ENCODE measurements around the gene PLEKHJ1.
A peak's percentile ranks its signal among the peaks of the same experiment; 100 is the strongest.

PLEKHJ1 gene

DNA sequence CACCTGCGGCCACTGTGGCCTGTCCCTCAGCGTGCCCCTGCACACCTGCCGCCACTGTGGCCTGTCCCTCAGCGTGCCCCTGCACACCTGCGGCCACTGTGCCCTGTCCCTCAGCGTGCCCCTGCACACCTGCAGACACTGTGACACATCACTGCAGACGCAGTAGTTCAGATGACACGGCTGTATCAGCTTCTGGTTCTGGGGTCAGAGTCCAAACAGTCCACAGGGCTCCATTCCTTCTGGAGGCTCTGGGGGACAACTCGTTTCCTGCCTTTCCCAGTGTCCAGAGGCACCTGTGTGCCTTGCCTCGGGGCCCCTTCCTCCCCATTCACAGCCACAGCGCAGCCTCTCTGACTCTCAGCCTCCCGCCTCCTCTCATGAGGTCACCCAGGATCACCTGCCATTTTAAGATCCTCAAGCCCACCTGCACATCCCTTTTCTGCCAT, 6.0 kb upstream of the PLEKHJ1 start:
- DNase-seq (ENCODE audit: low read depth, low spot score), result no peak
- Histone ChIP-seq H3K27me3 (ENCODE audit: control insufficient read depth, insufficient read depth, low read length) (no peaks in the 10 kb centered on the region), H3K9me3 (ENCODE audit: control insufficient read depth, insufficient read depth, low read length) (no peaks in the 10 kb centered on the region), H3K27ac (ENCODE audit: low read length) (no peak overlapping the region), H3K4me3 (ENCODE audit: low read length) (no peak overlapping the region), H3K36me3 (ENCODE audit: control insufficient read depth, insufficient read depth, low read length) (peaks cover 35% of the 10 kb centered on the region), H3K4me1 (ENCODE audit: control insufficient read depth, insufficient read depth, low read length) (no peaks in the 10 kb centered on the region; the same call in 1 of the 2 replicates)
- WGBS (ENCODE audit: insufficient coverage, insufficient read length), result no CpG with 5 or more reads among the region's 12 CpGs

GRCh38 chr19:2240881-2241760, 5.0 kb upstream of the PLEKHJ1 start:
- no peaks in the 10 kb centered on the region for H3K27me3 ChIP-seq (ENCODE audit: control insufficient read depth, insufficient read depth, low read length)
- H3K36me3 ChIP-seq (ENCODE audit: control insufficient read depth, insufficient read depth, low read length), result peaks cover 26% of the 10 kb centered on the region
- no peaks in the 10 kb centered on the region; the same call in 1 of the 2 replicates for H3K4me1 ChIP-seq (ENCODE audit: control insufficient read depth, insufficient read depth, low read length)
- DNase-seq (ENCODE audit: low read depth, low spot score), result no peak
- WGBS (ENCODE audit: insufficient coverage, insufficient read length), result no CpG with 5 or more reads among the region's 41 CpGs
- no peak overlapping the region for H3K4me3 ChIP-seq (ENCODE audit: low read length)
- no peak overlapping the region for H3K27ac ChIP-seq (ENCODE audit: low read length)
- no peaks in the 10 kb centered on the region for H3K9me3 ChIP-seq (ENCODE audit: control insufficient read depth, insufficient read depth, low read length)

DNA sequence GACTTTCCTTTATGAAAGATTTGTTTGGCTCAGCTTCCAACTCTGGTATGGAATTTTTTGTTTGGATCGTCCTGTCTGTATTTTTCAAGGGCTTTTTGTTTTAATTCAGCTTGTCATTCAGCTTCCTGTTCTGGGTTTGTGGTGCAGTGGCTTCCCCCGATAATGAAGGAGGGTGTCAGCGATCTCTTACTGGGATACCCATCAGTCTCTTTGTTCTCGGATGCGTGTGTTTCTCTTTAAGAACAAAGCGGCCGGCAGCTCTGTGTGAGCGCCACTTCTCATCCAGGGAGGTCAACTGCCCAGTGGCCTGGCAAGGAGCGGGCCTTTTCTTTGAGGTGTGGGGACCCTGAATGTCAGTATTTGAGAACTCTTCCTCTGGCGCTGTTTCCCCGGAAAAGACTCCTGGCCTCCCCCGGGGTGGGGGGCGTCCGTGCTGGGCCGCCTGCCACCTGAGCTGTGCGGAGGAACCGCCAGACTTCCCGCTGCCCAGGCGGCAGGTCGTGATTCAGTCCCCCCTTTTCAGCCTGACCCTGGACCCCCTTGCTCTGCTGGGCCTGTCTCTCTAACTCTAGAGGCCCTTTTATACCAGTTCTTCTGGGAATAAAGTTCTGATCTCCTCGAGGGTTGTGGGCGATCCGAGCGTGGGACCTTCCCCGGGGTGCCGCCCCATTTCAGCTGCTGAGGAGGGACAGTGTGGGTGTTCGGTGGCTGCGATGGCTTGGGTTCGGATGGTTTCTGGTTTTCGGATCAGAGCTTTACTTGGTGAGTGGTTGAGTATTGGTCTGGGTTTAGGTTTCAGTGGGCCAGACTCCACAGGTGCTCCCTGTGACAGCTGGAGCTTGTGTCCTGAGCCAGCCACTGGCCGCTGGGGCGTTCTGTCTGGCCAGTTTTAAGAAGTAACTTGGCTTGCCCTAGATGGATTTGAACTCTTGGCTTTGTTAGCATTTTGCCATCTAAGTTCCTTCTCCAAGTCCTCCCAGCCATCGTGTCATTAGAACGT, 3.9 kb upstream of the PLEKHJ1 start:
- Histone ChIP-seq H3K4me3 (ENCODE audit: low read length) (no peak overlapping the region), H3K36me3 (ENCODE audit: control insufficient read depth, insufficient read depth, low read length) (peaks cover 17% of the 10 kb centered on the region)
- DNase-seq (ENCODE audit: low read depth, low spot score), result no peak

DNA sequence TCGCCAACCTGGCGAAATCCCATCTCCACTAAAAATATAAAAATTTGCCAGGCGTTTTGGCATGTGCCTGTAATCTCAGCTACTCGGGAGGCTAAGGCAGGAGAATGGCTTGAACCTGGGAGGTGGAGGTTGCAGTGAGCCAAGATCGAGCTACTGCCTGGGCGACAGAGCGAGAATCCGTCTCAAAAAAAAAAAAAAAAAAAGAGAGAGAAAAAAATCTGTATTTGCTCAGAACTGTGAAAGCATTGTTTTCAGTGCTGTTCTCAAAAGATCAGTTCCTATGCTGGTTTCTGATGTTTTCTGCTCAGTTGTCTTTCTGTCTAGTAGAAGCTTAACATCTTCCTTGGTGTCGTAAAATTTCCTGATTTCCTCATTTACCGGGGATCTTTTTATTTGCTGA, 3.0 kb upstream of the PLEKHJ1 start:
- H3K27ac ChIP-seq (ENCODE audit: low read length), result no peak overlapping the region
- no CpG with 5 or more reads among the region's 10 CpGs for WGBS (ENCODE audit: insufficient coverage, insufficient read length)
- H3K27me3 ChIP-seq (ENCODE audit: control insufficient read depth, insufficient read depth, low read length), result no peaks in the 10 kb centered on the region
- H3K9me3 ChIP-seq (ENCODE audit: control insufficient read depth, insufficient read depth, low read length), result no peaks in the 10 kb centered on the region
- DNase-seq (ENCODE audit: low read depth, low spot score), result no peak
- H3K4me3 ChIP-seq (ENCODE audit: low read length), result no peak overlapping the region
- H3K36me3 ChIP-seq (ENCODE audit: control insufficient read depth, insufficient read depth, low read length), result peaks cover 10% of the 10 kb centered on the region
- no peaks in the 10 kb centered on the region; the same call in 1 of the 2 replicates for H3K4me1 ChIP-seq (ENCODE audit: control insufficient read depth, insufficient read depth, low read length)

More for the DNA sequence above, 3.9 kb upstream of the PLEKHJ1 start:
- Histone ChIP-seq H3K27me3 (ENCODE audit: control insufficient read depth, insufficient read depth, low read length) (no peaks in the 10 kb centered on the region), H3K9me3 (ENCODE audit: control insufficient read depth, insufficient read depth, low read length) (no peaks in the 10 kb centered on the region), H3K4me1 (ENCODE audit: control insufficient read depth, insufficient read depth, low read length) (no peaks in the 10 kb centered on the region; the same call in 1 of the 2 replicates), H3K27ac (ENCODE audit: low read length) (no peak overlapping the region)
- no CpG with 5 or more reads among the region's 34 CpGs for WGBS (ENCODE audit: insufficient coverage, insufficient read length)

- H3K9me3 ChIP-seq (ENCODE audit: control insufficient read depth, insufficient read depth, low read length), result no peaks in the 10 kb centered on the region
- H3K4me3 ChIP-seq (ENCODE audit: low read length), result no peak overlapping the region
- WGBS (ENCODE audit: insufficient coverage, insufficient read length), result no CpG with 5 or more reads among the region's 6 CpGs
- H3K4me1 ChIP-seq (ENCODE audit: control insufficient read depth, insufficient read depth, low read length), result no peaks in the 10 kb centered on the region; the same call in 1 of the 2 replicates
- H3K27ac ChIP-seq (ENCODE audit: low read length), result no peak overlapping the region
- no peaks in the 10 kb centered on the region for H3K27me3 ChIP-seq (ENCODE audit: control insufficient read depth, insufficient read depth, low read length)
- peaks cover 5% of the 10 kb centered on the region; the same call in 1 of the 2 replicates for H3K36me3 ChIP-seq (ENCODE audit: control insufficient read depth, insufficient read depth, low read length)
- DNase-seq (ENCODE audit: low read depth, low spot score), result no peak
These were observed 1.7 kb upstream of the PLEKHJ1 start for GRCh38 chr19:2237869-2238153.

- no peak for DNase-seq (ENCODE audit: low read depth, low spot score)
- Histone ChIP-seq H3K4me3 (ENCODE audit: low read length) (peak overlapping the region; percentile 88), H3K36me3 (ENCODE audit: control insufficient read depth, insufficient read depth, low read length) (peaks cover 5% of the 10 kb centered on the region; the same call in 1 of the 2 replicates), H3K27me3 (ENCODE audit: control insufficient read depth, insufficient read depth, low read length) (no peaks in the 10 kb centered on the region), H3K9me3 (ENCODE audit: control insufficient read depth, insufficient read depth, low read length) (no peaks in the 10 kb centered on the region), H3K4me1 (ENCODE audit: control insufficient read depth, insufficient read depth, low read length) (no peaks in the 10 kb centered on the region; the same call in 1 of the 2 replicates), H3K27ac (ENCODE audit: low read length) (no peak overlapping the region)
- no CpG with 5 or more reads among the region's 43 CpGs for WGBS (ENCODE audit: insufficient coverage, insufficient read length)
These were observed 1.1 kb upstream of the PLEKHJ1 start for GRCh38 chr19:2237051-2237868.

GRCh38 chr19:2236064-2236313, 140 bp downstream of the PLEKHJ1 start:
- no peaks in the 10 kb centered on the region for H3K27me3 ChIP-seq (ENCODE audit: control insufficient read depth, insufficient read depth, low read length)
- DNase-seq (ENCODE audit: low read depth, low spot score), result no peak
- H3K27ac ChIP-seq (ENCODE audit: low read length), result no peak overlapping the region
- WGBS (ENCODE audit: insufficient coverage, insufficient read length), result no CpG with 5 or more reads among the region's 28 CpGs
- H3K4me3 ChIP-seq (ENCODE audit: low read length), result peak overlapping the region; percentile 88
- H3K9me3 ChIP-seq (ENCODE audit: control insufficient read depth, insufficient read depth, low read length), result no peaks in the 10 kb centered on the region
- H3K36me3 ChIP-seq (ENCODE audit: control insufficient read depth, insufficient read depth, low read length), result peaks cover 5% of the 10 kb centered on the region; the same call in 1 of the 2 replicates
- H3K4me1 ChIP-seq (ENCODE audit: control insufficient read depth, insufficient read depth, low read length), result no peaks in the 10 kb centered on the region; the same call in 1 of the 2 replicates

GRCh38 chr19:2235381-2236063, 607 bp downstream of the PLEKHJ1 start:
- Histone ChIP-seq H3K4me1 (ENCODE audit: control insufficient read depth, insufficient read depth, low read length) (no peaks in the 10 kb centered on the region; the same call in 1 of the 2 replicates), H3K9me3 (ENCODE audit: control insufficient read depth, insufficient read depth, low read length) (no peaks in the 10 kb centered on the region), H3K27ac (ENCODE audit: low read length) (no peak overlapping the region), H3K4me3 (ENCODE audit: low read length) (peak overlapping the region; percentile 88), H3K27me3 (ENCODE audit: control insufficient read depth, insufficient read depth, low read length) (no peaks in the 10 kb centered on the region), H3K36me3 (ENCODE audit: control insufficient read depth, insufficient read depth, low read length) (peaks cover 5% of the 10 kb centered on the region; the same call in 1 of the 2 replicates)
- WGBS (ENCODE audit: insufficient coverage, insufficient read length), result no CpG with 5 or more reads among the region's 48 CpGs
- no peak for DNase-seq (ENCODE audit: low read depth, low spot score)

DNA sequence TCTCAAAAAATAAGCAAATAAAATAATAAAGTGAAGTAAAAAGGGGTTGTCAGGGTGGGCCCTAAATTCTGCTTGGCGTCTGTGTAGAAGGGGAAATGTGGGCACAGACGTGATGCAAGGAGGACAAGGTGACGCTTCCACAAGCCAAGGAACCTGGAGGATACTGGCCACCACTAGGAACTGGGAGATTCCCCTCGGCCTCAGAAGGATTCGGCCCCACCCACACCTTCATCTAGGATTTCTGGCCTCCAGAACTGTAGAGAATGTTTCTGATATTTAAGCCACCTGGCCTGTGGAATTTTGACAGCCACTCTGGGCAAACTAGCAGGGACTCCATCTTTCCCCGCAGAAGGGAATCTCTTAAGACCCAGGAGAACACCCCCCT, 1.1 kb downstream of the PLEKHJ1 start:
- no peaks in the 10 kb centered on the region; the same call in 1 of the 2 replicates for H3K4me1 ChIP-seq (ENCODE audit: control insufficient read depth, insufficient read depth, low read length)
- WGBS (ENCODE audit: insufficient coverage, insufficient read length), result no CpG with 5 or more reads among the region's 6 CpGs
- H3K36me3 ChIP-seq (ENCODE audit: control insufficient read depth, insufficient read depth, low read length), result peaks cover 9% of the 10 kb centered on the region
- no peaks in the 10 kb centered on the region for H3K9me3 ChIP-seq (ENCODE audit: control insufficient read depth, insufficient read depth, low read length)
- peak overlapping the region; percentile 88; the same call in 1 of the 2 replicates for H3K4me3 ChIP-seq (ENCODE audit: low read length)
- no peak overlapping the region for H3K27ac ChIP-seq (ENCODE audit: low read length)
- DNase-seq (ENCODE audit: low read depth, low spot score), result no peak
- H3K27me3 ChIP-seq (ENCODE audit: control insufficient read depth, insufficient read depth, low read length), result no peaks in the 10 kb centered on the region

Data from iPS DF 6.9 (cell line).